Measurements from ENCODE around the gene HPN. TPM values are rescaled to one million over a fixed set of nuclear protein-coding genes. Genes with fewer than 3 reads are reported as not detected.
"Not testable (repeated sequence)": the region's sequence is repeated elsewhere in the genome, so short reads cannot be mapped to it uniquely, and the experiment has no call there.

HPN gene
- total RNA-seq, 3 donors from 2014 or later (not counting 1 experiment from before 2014, with no cell fraction given): not detected

DNA sequence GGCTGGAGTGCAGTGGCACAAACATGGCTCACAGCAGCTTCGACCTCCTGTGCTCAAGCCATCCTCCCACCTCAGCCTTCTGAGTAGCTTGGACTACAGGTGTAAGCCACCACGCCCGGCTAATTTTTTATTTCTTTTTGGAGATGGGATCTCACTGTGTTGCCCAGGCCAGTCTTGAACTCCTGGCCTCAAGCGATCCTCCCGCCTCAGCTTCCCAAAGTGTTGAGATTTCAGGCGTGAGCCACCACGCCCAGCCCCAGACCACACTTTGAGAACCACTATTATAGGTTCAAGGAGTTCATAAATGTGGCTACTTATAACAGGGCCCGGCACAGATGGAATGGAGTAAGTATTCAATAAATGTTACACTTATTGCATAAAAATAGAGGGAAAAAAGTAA is 14.5 kb upstream of the HPN start:
- Mint-ChIP-seq H3K27me3 (ENCODE audit: low read depth in 2 of 2) (peaks cover 11% of the 10 kb centered on the region in 2 donors), H3K36me3 (no peaks in the 10 kb centered on the region)

DNA sequence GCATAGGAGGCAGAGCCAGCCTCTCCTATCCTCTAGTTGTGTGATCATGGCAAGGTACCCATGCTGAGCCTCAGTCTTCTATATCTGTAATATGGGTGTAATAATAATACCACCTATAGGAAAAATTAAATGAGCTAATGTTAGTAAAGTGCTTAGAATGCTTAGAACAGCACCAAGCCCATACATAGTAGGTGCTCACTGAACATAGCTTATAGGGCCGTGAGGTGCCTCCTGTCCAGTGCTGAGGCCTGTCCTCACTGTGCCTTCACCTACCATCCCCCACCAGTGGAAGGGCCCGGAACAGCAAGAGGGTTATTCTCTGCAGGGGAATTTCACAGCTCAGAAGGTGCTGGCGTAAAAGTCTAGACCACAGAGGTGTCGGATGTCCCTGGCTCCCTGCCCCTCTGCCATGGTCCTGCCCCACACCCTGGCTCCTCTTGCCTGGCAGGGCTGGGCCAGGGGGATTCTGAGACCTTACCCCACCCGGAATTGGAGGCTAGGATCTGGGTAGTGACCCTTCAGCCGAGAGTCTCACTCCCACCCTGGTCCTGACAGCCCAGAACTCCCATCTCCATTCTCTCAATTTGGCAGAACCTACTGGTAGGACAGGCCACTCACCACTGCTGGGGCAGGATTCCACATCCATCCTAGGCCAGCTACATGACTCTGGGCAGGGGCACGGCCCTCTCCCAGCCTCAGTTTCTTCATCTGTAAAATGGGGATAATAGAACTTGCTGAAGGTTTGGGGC is 13.5 kb upstream of the HPN start:
- TF ChIP-seq, protein P1, sequence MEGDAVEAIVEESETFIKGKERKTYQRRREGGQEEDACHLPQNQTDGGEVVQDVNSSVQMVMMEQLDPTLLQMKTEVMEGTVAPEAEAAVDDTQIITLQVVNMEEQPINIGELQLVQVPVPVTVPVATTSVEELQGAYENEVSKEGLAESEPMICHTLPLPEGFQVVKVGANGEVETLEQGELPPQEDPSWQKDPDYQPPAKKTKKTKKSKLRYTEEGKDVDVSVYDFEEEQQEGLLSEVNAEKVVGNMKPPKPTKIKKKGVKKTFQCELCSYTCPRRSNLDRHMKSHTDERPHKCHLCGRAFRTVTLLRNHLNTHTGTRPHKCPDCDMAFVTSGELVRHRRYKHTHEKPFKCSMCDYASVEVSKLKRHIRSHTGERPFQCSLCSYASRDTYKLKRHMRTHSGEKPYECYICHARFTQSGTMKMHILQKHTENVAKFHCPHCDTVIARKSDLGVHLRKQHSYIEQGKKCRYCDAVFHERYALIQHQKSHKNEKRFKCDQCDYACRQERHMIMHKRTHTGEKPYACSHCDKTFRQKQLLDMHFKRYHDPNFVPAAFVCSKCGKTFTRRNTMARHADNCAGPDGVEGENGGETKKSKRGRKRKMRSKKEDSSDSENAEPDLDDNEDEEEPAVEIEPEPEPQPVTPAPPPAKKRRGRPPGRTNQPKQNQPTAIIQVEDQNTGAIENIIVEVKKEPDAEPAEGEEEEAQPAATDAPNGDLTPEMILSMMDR (IDR thresholded peaks at IDR 0.05): no peak
- Histone ChIP-seq H3K4me1 (ENCODE audit: control insufficient read depth, insufficient read depth, low read length) (peaks cover 14% of the 10 kb centered on the region), H3K27me3 (ENCODE audit: control insufficient read depth, insufficient read depth, low read length) (peaks cover 16% of the 10 kb centered on the region), H3K9me3 (ENCODE audit: control insufficient read depth, insufficient read depth, low read length) (no peaks in the 10 kb centered on the region), H3K27ac (ENCODE audit: low read length) (no peak overlapping the region), H3K4me3 (ENCODE audit: low read length) (no peak overlapping the region), H3K36me3 (ENCODE audit: control insufficient read depth, insufficient read depth, low read length) (peaks cover 27% of the 10 kb centered on the region)
- no peaks in the 10 kb centered on the region for H3K9me3 Mint-ChIP-seq
- DNase-seq: peak in 1 of 2 donors; percentile 32
- intact Hi-C loops (cut with micrococcal nuclease): no loop called here
- peak; percentile 43 to 52 (median 49) for ATAC-seq
- 82% methylated on average over 7 of the region's 7 CpGs for WGBS (ENCODE audit: insufficient coverage)
- no peaks in the 10 kb centered on the region for H3K36me3 Mint-ChIP-seq
- H3K27ac Mint-ChIP-seq: no peak overlapping the region
- H3K27me3 Mint-ChIP-seq (ENCODE audit: low read depth in 2 of 2): peaks cover 14 to 16% of the 10 kb centered on the region in 2 donors
- H3K4me3 Mint-ChIP-seq: peak overlapping the region; percentile 26
- peaks cover 11 to 24% of the 10 kb centered on the region in 2 donors for H3K4me1 Mint-ChIP-seq

More for the DNA sequence above, 14.5 kb upstream of the HPN start:
- no peaks in the 10 kb centered on the region for H3K9me3 Mint-ChIP-seq
- intact Hi-C loops (cut with micrococcal nuclease): no loop called here
- peaks cover 13% of the 10 kb centered on the region for H3K27me3 ChIP-seq (ENCODE audit: control insufficient read depth, insufficient read depth, low read length)
- DNase-seq (no peak), ATAC-seq (no peak)
- H3K36me3 ChIP-seq (ENCODE audit: control insufficient read depth, insufficient read depth, low read length): peaks cover 36% of the 10 kb centered on the region
- no peak overlapping the region for H3K4me3 Mint-ChIP-seq
- H3K4me3 ChIP-seq (ENCODE audit: low read length): no peak overlapping the region
- TF ChIP-seq, protein P1 (IDR thresholded peaks at IDR 0.05): no peak
- peaks cover 14% of the 10 kb centered on the region for H3K4me1 ChIP-seq (ENCODE audit: control insufficient read depth, insufficient read depth, low read length)
- H3K9me3 ChIP-seq (ENCODE audit: control insufficient read depth, insufficient read depth, low read length): no peaks in the 10 kb centered on the region
- 90% methylated on average over 7 of the region's 8 CpGs for WGBS (ENCODE audit: insufficient coverage)
- no peak overlapping the region for H3K27ac Mint-ChIP-seq
- H3K4me1 Mint-ChIP-seq: peaks cover 11 to 24% of the 10 kb centered on the region in 2 donors
- no peak overlapping the region for H3K27ac ChIP-seq (ENCODE audit: low read length)

DNA sequence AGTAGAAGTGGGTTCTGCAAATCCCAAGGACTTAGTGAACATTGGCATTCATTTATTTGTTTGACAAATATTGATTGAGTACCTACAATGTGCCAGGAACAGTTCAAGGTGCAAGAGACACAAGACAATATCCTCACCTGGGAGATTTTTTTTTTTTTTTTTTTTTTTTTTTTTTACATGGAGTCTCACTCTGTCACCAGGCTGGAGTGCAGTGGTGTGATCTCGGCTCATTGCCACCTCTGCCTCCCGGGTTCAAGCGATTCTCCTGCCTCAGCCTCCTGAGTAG is 13.0 kb upstream of the HPN start:
- Histone ChIP-seq H3K27me3 (ENCODE audit: control insufficient read depth, insufficient read depth, low read length) (peaks cover 16% of the 10 kb centered on the region), H3K4me1 (ENCODE audit: control insufficient read depth, insufficient read depth, low read length) (peaks cover 14% of the 10 kb centered on the region), H3K36me3 (ENCODE audit: control insufficient read depth, insufficient read depth, low read length) (peaks cover 22% of the 10 kb centered on the region)
- H3K4me3 ChIP-seq (ENCODE audit: low read length); H3K9me3 ChIP-seq (ENCODE audit: control insufficient read depth, insufficient read depth, low read length); H3K36me3 Mint-ChIP-seq; DNase-seq; H3K9me3 Mint-ChIP-seq; ATAC-seq; H3K27ac Mint-ChIP-seq; H3K27ac ChIP-seq (ENCODE audit: low read length); intact Hi-C loops (cut with micrococcal nuclease): not testable (repeated sequence)
- peaks cover 11 to 24% of the 10 kb centered on the region in 2 donors for H3K4me1 Mint-ChIP-seq
- peak overlapping the region; percentile 26 for H3K4me3 Mint-ChIP-seq
- WGBS (ENCODE audit: insufficient coverage): 90% methylated on average over 3 of the region's 3 CpGs
- peaks cover 15 to 16% of the 10 kb centered on the region in 2 donors for H3K27me3 Mint-ChIP-seq (ENCODE audit: low read depth in 2 of 2)

DNA sequence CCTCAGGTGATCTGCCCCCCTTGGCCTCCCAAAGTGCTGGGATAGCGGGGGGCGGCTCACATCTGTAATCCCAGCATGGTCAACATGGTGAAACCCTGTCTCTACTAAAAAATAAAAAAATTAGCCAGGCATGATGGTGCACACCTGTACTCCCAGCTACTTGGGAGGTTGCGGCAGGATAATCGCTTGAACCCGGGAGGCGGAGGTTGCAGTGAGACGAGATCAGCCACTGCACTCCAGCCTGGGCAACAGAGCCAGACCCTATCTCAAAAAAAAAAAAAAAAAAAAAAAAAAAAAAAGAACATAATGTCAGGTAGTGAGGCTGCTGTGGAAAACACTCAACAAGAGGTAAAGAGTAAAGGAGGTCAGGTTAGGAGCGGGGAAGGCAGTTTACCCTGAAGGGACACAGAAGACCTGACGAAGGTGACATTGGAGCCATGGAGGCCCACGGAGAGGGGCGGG is 12.2 kb upstream of the HPN start:
- H3K4me3 ChIP-seq (ENCODE audit: low read length); ATAC-seq; H3K9me3 Mint-ChIP-seq; H3K27ac ChIP-seq (ENCODE audit: low read length); H3K36me3 Mint-ChIP-seq; DNase-seq; H3K27ac Mint-ChIP-seq; H3K9me3 ChIP-seq (ENCODE audit: control insufficient read depth, insufficient read depth, low read length); intact Hi-C loops (cut with micrococcal nuclease): not testable (repeated sequence)
- H3K4me3 Mint-ChIP-seq: peak overlapping the region; percentile 68
- Histone ChIP-seq H3K4me1 (ENCODE audit: control insufficient read depth, insufficient read depth, low read length) (peaks cover 14% of the 10 kb centered on the region), H3K36me3 (ENCODE audit: control insufficient read depth, insufficient read depth, low read length) (peaks cover 17% of the 10 kb centered on the region), H3K27me3 (ENCODE audit: control insufficient read depth, insufficient read depth, low read length) (peaks cover 16% of the 10 kb centered on the region)
- peaks cover 11 to 24% of the 10 kb centered on the region in 2 donors for H3K4me1 Mint-ChIP-seq
- peaks cover 15 to 16% of the 10 kb centered on the region in 2 donors for H3K27me3 Mint-ChIP-seq (ENCODE audit: low read depth in 2 of 2)
- WGBS (ENCODE audit: insufficient coverage): 77% methylated on average over 7 of the region's 11 CpGs
